ENCODE measurements around the gene LOXL4. TPM values are rescaled to one million over a fixed set of nuclear protein-coding genes. Genes with fewer than 3 reads are reported as not detected.

LOXL4 gene
- total RNA-seq, 1 experiment from 2014 or later, result 1.3 TPM

DNA sequence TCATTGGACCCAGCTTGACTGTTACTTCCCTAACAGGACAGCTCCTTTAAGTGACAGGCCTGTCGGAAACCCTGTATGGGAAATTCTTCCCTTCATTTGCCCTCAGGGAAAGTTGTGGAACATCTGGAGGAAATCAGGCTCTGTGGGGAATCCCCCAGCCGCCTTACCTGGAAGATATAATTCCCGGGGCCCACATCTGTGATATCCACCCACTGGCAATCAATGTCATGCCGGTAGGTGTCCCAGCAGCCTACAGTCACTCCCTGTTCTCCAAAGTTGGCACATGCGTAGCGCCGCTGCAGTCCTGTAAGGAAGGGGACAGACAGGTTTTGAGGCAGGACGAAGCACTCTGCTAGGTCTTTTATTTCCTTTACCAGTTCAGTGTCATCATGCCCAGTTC, 16.6 kb downstream of the LOXL4 start:
- Histone ChIP-seq H3K79me2 (ENCODE audit: insufficient read depth, low read length) (no peaks in the 10 kb centered on the region), H2AFZ (ENCODE audit: low read depth, low read length, poor library complexity, severe bottlenecking) (no peak overlapping the region), H3K27ac (ENCODE audit: low read depth, low read length) (no peak overlapping the region), H3K4me2 (ENCODE audit: low read length) (no peak overlapping the region), H3K4me1 (ENCODE audit: control insufficient read depth in 1 of 2, insufficient read depth in 2 of 2, low read length in 2 of 2) (no peaks in the 10 kb centered on the region), H4K20me1 (ENCODE audit: insufficient read depth) (no peaks in the 10 kb centered on the region), H3K4me3 (replicated peaks in 1 of 2; ENCODE audit: low read depth in 1 of 2, low read length in 2 of 2) (no peak overlapping the region), H3K27me3 (ENCODE audit: insufficient read depth, low read length) (no peaks in the 10 kb centered on the region), H3K9ac (ENCODE audit: low read length) (no peak overlapping the region), H3K36me3 (ENCODE audit: control insufficient read depth in 1 of 2, insufficient read depth in 2 of 2, low read length in 2 of 2) (peaks cover 0 to 4% of the 10 kb centered on the region in 2 experiments; a peak in 1 of 4 replicates), H3K9me2 (ENCODE audit: insufficient read depth) (no peaks in the 10 kb centered on the region), H3K9me3 (ENCODE audit: control insufficient read depth in 1 of 2, insufficient read depth in 1 of 2, low read depth in 1 of 2, low read length in 2 of 2) (no peaks in the 10 kb centered on the region)
- ATAC-seq, result no peak
- ChIA-PET RAD21 (ENCODE audit: low non-redundant PET in 1 of 2, low total read pairs in 2 of 2, uncharacterized antibody in 2 of 2, unreplicated experiment in 2 of 2) (no interaction called here), POLR2A (no interaction called here), CTCF (no interaction called here)
- BruUV-seq (replicated peaks), result no TSS peak
- TF ChIP-seq EZH2 (IDR thresholded peaks at IDR 0.05), result no peak
- no peak for TF ChIP-seq SRF (IDR thresholded peaks at IDR 0.05; ENCODE audit: low read depth)
- TF ChIP-seq, protein P1, sequence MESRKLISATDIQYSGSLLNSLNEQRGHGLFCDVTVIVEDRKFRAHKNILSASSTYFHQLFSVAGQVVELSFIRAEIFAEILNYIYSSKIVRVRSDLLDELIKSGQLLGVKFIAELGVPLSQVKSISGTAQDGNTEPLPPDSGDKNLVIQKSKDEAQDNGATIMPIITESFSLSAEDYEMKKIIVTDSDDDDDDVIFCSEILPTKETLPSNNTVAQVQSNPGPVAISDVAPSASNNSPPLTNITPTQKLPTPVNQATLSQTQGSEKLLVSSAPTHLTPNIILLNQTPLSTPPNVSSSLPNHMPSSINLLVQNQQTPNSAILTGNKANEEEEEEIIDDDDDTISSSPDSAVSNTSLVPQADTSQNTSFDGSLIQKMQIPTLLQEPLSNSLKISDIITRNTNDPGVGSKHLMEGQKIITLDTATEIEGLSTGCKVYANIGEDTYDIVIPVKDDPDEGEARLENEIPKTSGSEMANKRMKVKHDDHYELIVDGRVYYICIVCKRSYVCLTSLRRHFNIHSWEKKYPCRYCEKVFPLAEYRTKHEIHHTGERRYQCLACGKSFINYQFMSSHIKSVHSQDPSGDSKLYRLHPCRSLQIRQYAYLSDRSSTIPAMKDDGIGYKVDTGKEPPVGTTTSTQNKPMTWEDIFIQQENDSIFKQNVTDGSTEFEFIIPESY (IDR thresholded peaks at IDR 0.05; ENCODE audit: extremely low read depth, insufficient replicate concordance, low read length), result no peak
- TF ChIP-seq POLR2AphosphoS5 (IDR thresholded peaks at IDR 0.05; ENCODE audit: low read depth, low read length), result no peak
- TF ChIP-seq, protein P2, sequence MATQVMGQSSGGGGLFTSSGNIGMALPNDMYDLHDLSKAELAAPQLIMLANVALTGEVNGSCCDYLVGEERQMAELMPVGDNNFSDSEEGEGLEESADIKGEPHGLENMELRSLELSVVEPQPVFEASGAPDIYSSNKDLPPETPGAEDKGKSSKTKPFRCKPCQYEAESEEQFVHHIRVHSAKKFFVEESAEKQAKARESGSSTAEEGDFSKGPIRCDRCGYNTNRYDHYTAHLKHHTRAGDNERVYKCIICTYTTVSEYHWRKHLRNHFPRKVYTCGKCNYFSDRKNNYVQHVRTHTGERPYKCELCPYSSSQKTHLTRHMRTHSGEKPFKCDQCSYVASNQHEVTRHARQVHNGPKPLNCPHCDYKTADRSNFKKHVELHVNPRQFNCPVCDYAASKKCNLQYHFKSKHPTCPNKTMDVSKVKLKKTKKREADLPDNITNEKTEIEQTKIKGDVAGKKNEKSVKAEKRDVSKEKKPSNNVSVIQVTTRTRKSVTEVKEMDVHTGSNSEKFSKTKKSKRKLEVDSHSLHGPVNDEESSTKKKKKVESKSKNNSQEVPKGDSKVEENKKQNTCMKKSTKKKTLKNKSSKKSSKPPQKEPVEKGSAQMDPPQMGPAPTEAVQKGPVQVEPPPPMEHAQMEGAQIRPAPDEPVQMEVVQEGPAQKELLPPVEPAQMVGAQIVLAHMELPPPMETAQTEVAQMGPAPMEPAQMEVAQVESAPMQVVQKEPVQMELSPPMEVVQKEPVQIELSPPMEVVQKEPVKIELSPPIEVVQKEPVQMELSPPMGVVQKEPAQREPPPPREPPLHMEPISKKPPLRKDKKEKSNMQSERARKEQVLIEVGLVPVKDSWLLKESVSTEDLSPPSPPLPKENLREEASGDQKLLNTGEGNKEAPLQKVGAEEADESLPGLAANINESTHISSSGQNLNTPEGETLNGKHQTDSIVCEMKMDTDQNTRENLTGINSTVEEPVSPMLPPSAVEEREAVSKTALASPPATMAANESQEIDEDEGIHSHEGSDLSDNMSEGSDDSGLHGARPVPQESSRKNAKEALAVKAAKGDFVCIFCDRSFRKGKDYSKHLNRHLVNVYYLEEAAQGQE (IDR thresholded peaks at IDR 0.05; ENCODE audit: low read depth), result no peak
- no peak for TF ChIP-seq TCF7L2 (IDR thresholded peaks at IDR 0.05; ENCODE audit: borderline replicate concordance, extremely low read depth, insufficient read depth, insufficient read length)
- no peak for TF ChIP-seq ZNF274 (IDR thresholded peaks at IDR 0.05; ENCODE audit: low read depth, low read length)
- TF ChIP-seq ELF1 (IDR thresholded peaks at IDR 0.05; ENCODE audit: borderline replicate concordance, low read depth), result no peak
- TF ChIP-seq FOSL1 (IDR thresholded peaks at IDR 0.05; ENCODE audit: low read depth), result no peak
- no peak for TF ChIP-seq CBX3 (IDR thresholded peaks at IDR 0.05; ENCODE audit: low read depth)
- no peak for TF ChIP-seq EGR1 (IDR thresholded peaks at IDR 0.05; ENCODE audit: low read depth)
- no peak for TF ChIP-seq ZFX (IDR thresholded peaks at IDR 0.05)
- TF ChIP-seq, protein P3, sequence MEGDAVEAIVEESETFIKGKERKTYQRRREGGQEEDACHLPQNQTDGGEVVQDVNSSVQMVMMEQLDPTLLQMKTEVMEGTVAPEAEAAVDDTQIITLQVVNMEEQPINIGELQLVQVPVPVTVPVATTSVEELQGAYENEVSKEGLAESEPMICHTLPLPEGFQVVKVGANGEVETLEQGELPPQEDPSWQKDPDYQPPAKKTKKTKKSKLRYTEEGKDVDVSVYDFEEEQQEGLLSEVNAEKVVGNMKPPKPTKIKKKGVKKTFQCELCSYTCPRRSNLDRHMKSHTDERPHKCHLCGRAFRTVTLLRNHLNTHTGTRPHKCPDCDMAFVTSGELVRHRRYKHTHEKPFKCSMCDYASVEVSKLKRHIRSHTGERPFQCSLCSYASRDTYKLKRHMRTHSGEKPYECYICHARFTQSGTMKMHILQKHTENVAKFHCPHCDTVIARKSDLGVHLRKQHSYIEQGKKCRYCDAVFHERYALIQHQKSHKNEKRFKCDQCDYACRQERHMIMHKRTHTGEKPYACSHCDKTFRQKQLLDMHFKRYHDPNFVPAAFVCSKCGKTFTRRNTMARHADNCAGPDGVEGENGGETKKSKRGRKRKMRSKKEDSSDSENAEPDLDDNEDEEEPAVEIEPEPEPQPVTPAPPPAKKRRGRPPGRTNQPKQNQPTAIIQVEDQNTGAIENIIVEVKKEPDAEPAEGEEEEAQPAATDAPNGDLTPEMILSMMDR (IDR thresholded peaks at IDR 0.05 in 2 of 3, conservative IDR thresholded peaks at IDR 0.05 in 1 of 3; ENCODE audit: borderline replicate concordance in 1 of 3, insufficient read depth in 1 of 3, low read depth in 2 of 3, low read length in 2 of 3), result no peak
- TF ChIP-seq CEBPB (IDR thresholded peaks at IDR 0.05; ENCODE audit: low read depth), result no peak
- no peak for TF ChIP-seq RAD21 (IDR thresholded peaks at IDR 0.05; ENCODE audit: low read depth)
- TF ChIP-seq POLR2A (IDR thresholded peaks at IDR 0.05; ENCODE audit: borderline replicate concordance, extremely low read depth, insufficient read depth, insufficient read length), result no peak
- intact Hi-C loops (cut with micrococcal nuclease), result no loop called here
- DNase-seq (ENCODE audit: low read depth, low spot score), result no peak
